ENCODE measurements around the gene GAN.
"Not testable (repeated sequence)": the region's sequence is repeated elsewhere in the genome, so short reads cannot be mapped to it uniquely, and the experiment has no call there.

Gene GAN

GRCh38 chr16:81403601-81404391 lies 89.0 kb downstream of the GAN start:
- no peak for FAIRE-seq

GRCh38 chr16:81405002-81405401 lies 90.2 kb downstream of the GAN start:
- FAIRE-seq: not testable (repeated sequence)

GRCh38 chr16:81405702-81406113 lies 90.9 kb downstream of the GAN start:
- FAIRE-seq: peak; percentile 98

- FAIRE-seq: no peak
Measured at GRCh38 chr16:81408409-81408950, 93.7 kb downstream of the GAN start.

GRCh38 chr16:81409016-81409556 lies 94.3 kb downstream of the GAN start:
- no peak for FAIRE-seq

GRCh38 chr16:81410643-81411293 lies 96.0 kb downstream of the GAN start:
- no peak for FAIRE-seq

GRCh38 chr16:81413245-81413990 lies 98.7 kb downstream of the GAN start:
- no peak for FAIRE-seq

- FAIRE-seq: no peak
Measured at GRCh38 chr16:81415751-81416150, 101.0 kb downstream of the GAN start.

GRCh38 chr16:81416749-81417148 lies 102.0 kb downstream of the GAN start:
- FAIRE-seq: no peak

GRCh38 chr16:81417210-81417609 lies 102.4 kb downstream of the GAN start:
- FAIRE-seq: no peak

- FAIRE-seq: no peak
Measured at GRCh38 chr16:81419806-81420205, 105.0 kb downstream of the GAN start.

- no peak for FAIRE-seq
Measured at GRCh38 chr16:81421126-81421525, 106.4 kb downstream of the GAN start.

- FAIRE-seq: no peak
Measured at GRCh38 chr16:81421536-81421935, 106.8 kb downstream of the GAN start.

- not testable (repeated sequence) for FAIRE-seq
Measured at GRCh38 chr16:81422153-81422552, 107.4 kb downstream of the GAN start.

GRCh38 chr16:81424771-81425170 lies 110.0 kb downstream of the GAN start:
- no peak for FAIRE-seq

- FAIRE-seq: no peak
Measured at GRCh38 chr16:81427219-81427618, 112.5 kb downstream of the GAN start.

GRCh38 chr16:81429045-81429521 lies 114.3 kb downstream of the GAN start:
- no peak for FAIRE-seq

GRCh38 chr16:81431554-81432353 lies 117.0 kb downstream of the GAN start:
- FAIRE-seq: no peak

- no peak for FAIRE-seq
Measured at GRCh38 chr16:81432937-81433557, 118.3 kb downstream of the GAN start.

GRCh38 chr16:81435103-81435502 lies 120.3 kb downstream of the GAN start:
- no peak for FAIRE-seq

GRCh38 chr16:81435567-81435966 lies 120.8 kb downstream of the GAN start:
- no peak for FAIRE-seq

GRCh38 chr16:81436386-81436785 lies 121.6 kb downstream of the GAN start:
- no peak for FAIRE-seq
